Thymus (tissue), 11 donors: ENCODE data around the gene ACOT6. TPM values are rescaled to one million over a fixed set of nuclear protein-coding genes. Genes with fewer than 3 reads are reported as not detected.
"Not testable (repeated sequence)": the region's sequence is repeated elsewhere in the genome, so short reads cannot be mapped to it uniquely, and the experiment has no call there.

ENCODE experiments used
- DNase-seq, 9 donors: peaks; one replicate each; pipeline ENCODE4 v3.0.0-alpha.2; 2013; ENCODE audit warnings: low spot score in 9 of 9, low read depth in 6 of 9, missing footprints in 1 of 9
- H3K27ac ChIP-seq, 2 donors: one replicate each; pipeline ENCODE4 v1.5.1; 2013; ENCODE audit warnings: control low read depth in 1 of 2, low read depth in 1 of 2, low read length in 1 of 2, mild to moderate bottlenecking in 1 of 2, moderate library complexity in 1 of 2
- H3K27me3 ChIP-seq, 2 donors: one replicate each; pipeline ENCODE4 v1.5.1; 2013; ENCODE audit warnings: low read length in 1 of 2; ENCODE audit not compliant: control insufficient read depth in 2 of 2, insufficient read depth in 1 of 2
- H3K36me3 ChIP-seq, 2 donors: one replicate each; pipeline ENCODE4 v1.5.1; 2013; ENCODE audit warnings: low read length in 1 of 2, mild to moderate bottlenecking in 1 of 2, moderate library complexity in 1 of 2; ENCODE audit not compliant: control insufficient read depth in 2 of 2, insufficient read depth in 2 of 2
- H3K4me1 ChIP-seq, 2 donors: one replicate each; pipeline ENCODE4 v1.5.1; 2013; ENCODE audit warnings: low read length in 2 of 2; ENCODE audit not compliant: control insufficient read depth in 2 of 2, insufficient read depth in 2 of 2
- H3K4me3 ChIP-seq, 2 donors: one replicate each; pipeline ENCODE4 v1.5.1; 2013; ENCODE audit warnings: low read length in 2 of 2, control low read depth in 1 of 2, mild to moderate bottlenecking in 1 of 2
- H3K9me3 ChIP-seq, 2 donors: one replicate each; pipeline ENCODE4 v1.5.1; 2013; ENCODE audit warnings: low read length in 1 of 2, mild to moderate bottlenecking in 1 of 2; ENCODE audit not compliant: control insufficient read depth in 2 of 2, insufficient read depth in 1 of 2
- WGBS: extraction: QIAGEN DNeasy Blood & Tissue Kit; methylation state at CpG from one replicate; pipeline ENCODE4 v1.1.7; 2013; 5-methylcytosine and 5-hydroxymethylcytosine counted together
- polyA plus RNA-seq: library from polyadenylated mRNA; stranded (reverse); fragments of 200-250 nt; gene quantifications from one replicate; pipeline ENCODE4 v1.2.3, GENCODE V29; 2013
- total RNA-seq: library from RNA; stranded (reverse); fragments of 120-200 nt; gene quantifications from one replicate; pipeline ENCODE4 v1.2.4, GENCODE V29; 2013
- donor health status: healthy.

The ACOT6 gene
- total and polyA plus RNA-seq, 2 donors: 0.05 TPM; not detected in 1

DNA sequence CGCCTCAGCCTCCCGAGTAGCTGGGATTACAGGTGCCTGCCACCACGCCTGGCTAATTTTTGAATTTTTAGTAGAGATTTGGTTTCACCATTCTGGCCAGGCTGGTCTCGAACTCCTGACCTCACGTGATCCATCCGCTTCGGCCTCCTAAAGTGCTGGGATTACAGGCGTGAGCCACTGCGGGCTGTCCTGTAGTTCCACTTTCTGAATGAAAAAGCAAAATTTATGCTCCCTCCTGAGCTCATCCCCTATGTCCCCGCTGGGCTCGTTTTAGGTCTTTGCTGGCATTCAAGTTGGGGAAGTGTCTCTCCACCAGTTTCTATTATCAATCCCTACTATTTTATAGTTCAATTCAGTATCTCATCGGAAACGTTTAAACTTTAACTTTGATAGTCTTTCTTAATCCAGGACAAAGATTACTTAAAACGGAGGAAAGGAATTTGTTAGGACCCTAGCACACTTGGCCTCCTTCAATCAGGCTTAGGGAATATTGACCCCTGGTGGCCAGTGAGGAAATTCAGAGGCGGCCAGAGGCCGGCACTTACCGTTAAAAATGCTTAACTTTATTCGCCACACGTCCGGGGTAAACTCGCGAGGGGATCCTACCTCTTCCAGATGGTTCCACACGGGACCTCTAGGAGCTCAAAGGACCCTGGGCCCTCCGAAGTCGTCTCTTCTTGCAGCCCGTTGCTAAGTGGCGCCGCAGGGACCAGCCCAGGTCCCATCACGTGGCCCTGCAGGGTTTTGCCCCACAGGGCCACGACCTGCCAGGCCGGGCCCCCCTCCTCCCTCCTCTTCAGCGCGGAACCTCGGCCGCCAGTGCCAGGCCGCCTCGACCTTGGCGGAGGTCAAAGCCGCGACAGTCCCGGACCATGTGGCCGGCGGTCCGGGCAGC lies 21.0 kb downstream of the ACOT6 start:
- H3K9me3 ChIP-seq: peaks cover 0 to 2% of the 10 kb centered on the region in 2 donors
- DNase-seq: peak in 5 of 9 donors; percentile 13 to 64 (median 28)
- peaks cover 10 to 12% of the 10 kb centered on the region in 2 donors for H3K4me1 ChIP-seq
- 13% methylated on average over 44 of the region's 44 CpGs for WGBS
- H3K27me3 ChIP-seq: peaks cover 14 to 58% of the 10 kb centered on the region in 2 donors
- peak overlapping the region; percentile 25 to 53 for H3K4me3 ChIP-seq
- H3K27ac ChIP-seq: no peak overlapping the region
- H3K36me3 ChIP-seq: no peaks in the 10 kb centered on the region

DNA sequence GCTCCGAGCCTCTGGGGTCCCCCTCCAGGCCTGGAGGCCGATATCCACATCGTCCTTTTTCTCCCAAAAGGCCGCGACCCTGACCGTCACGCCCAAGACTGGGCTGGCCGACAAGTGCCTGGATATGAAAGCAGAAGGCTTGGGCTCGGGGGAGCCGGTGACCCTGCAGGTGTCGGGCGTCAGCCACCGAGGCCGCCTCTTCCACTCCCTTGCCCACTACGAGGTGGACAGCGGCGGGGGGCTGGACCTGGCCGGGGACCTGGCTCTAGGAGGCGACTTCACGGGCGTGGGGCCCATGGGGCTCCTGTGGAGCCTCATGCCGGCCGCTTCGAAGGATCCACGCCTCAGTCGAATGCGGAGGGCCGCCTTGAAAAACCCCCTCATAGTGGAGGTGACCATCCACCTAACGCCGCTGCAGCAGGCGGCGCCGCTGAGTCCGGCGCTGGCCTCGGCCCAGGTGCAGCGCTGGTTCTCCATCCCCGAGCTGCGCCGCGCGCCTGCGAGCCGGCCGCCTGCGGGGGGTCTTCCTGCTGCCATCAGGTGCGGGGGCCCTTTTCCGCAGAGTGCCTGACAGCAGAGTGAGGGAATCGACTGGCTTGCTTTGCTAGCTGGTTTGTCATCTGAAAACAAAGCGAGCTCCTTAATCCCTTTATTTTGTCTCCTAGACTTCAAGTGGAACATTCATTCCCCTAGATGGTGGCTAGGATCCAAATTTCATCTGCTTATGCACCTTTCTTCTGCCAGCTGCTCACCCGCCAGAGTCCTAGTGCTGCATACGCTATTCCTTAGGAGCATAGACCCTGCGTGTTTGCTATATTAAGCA lies 21.9 kb downstream of the ACOT6 start:
- Histone ChIP-seq H3K9me3 (peaks cover 0 to 2% of the 10 kb centered on the region in 2 donors), H3K27ac (no peak overlapping the region), H3K4me1 (peaks cover 10 to 13% of the 10 kb centered on the region in 2 donors), H3K27me3 (peaks cover 14 to 58% of the 10 kb centered on the region in 2 donors), H3K4me3 (peak overlapping the region; percentile 25 to 53), H3K36me3 (no peaks in the 10 kb centered on the region)
- peak in 1 of 9 donors; percentile 22 for DNase-seq
- 8% methylated on average over 53 of the region's 53 CpGs for WGBS

DNA sequence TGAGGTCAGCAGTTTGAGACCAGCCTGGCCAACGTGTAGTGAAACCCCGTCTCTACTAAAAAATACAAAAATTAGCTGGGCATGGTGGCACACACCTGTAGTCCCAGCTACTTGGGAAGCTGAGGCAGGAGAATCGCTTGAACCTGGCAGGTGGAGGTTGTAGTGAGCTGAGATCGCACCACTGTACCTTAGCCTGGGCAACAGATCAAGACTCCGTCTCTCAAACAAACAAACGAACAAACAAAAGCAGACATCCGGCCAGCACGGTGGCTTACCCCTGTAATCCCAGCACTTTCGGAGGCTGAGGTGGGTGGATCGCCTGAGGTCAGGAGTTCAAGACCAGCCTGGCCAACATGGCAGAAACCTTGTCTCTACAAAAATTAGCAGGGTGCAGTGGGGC lies 24.0 kb downstream of the ACOT6 start:
- H3K27me3 ChIP-seq: peaks cover 14 to 52% of the 10 kb centered on the region in 2 donors
- H3K27ac ChIP-seq, H3K36me3 ChIP-seq, H3K4me3 ChIP-seq, DNase-seq, H3K9me3 ChIP-seq: not testable (repeated sequence)
- H3K4me1 ChIP-seq: peaks cover 10 to 13% of the 10 kb centered on the region in 2 donors
- 86% methylated on average over 10 of the region's 10 CpGs for WGBS

DNA sequence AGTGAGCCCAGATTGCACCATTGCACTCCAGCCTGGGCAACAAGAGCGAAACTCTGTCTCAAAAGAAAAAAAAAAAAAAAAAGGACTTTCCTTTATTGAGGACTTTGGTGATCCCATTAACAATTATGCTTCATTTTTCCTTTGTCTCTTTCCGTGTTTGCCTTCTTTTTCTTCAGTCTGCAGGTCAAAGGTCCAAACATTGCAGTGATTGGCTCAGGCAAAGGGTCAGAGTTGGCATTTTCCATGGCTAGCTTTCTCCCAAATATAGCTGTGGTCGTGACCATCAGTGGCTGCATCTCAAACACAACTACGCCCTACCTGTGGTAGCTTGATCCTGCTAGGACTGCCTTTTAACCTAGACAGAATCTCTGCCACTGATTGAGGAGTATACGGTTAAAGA lies 25.5 kb downstream of the ACOT6 start:
- H3K36me3 ChIP-seq: no peaks in the 10 kb centered on the region
- H3K4me3 ChIP-seq: no peak overlapping the region
- peaks cover 10 to 13% of the 10 kb centered on the region in 2 donors for H3K4me1 ChIP-seq
- DNase-seq: no peak
- peaks cover 14 to 38% of the 10 kb centered on the region in 2 donors for H3K27me3 ChIP-seq
- 97% methylated on average over 5 of the region's 5 CpGs for WGBS
- H3K9me3 ChIP-seq: peaks cover 0 to 2% of the 10 kb centered on the region in 2 donors
- no peak overlapping the region for H3K27ac ChIP-seq

DNA sequence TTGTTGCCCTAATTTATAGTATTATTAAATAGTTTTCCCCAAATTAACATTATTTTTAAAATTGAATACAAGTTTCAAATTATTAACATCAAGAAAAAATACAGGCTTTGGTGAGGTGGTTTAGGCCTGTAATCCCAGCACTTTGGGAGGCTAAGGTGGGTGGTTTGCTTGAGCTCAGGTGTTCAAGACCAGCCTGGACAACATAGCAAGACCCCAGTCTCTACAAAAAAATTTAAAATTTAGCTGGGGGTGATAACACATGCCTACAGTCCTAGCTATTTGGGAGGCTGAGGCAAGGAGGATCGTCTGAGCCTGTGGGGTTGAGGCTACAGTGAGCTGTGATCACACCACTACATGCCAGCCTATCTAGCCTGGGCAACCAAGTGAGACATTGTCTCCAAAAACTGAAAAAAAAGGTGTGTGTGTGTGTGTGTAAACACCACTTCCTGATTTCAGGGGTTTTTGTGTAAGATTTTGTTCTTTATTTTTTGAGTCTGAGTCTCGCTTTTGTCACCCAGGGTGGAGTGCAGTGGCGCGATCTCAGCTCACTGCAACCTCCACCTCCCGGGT lies 28.6 kb downstream of the ACOT6 start:
- Histone ChIP-seq H3K4me1 (peaks cover 4 to 10% of the 10 kb centered on the region in 2 donors), H3K9me3 (no peaks in the 10 kb centered on the region), H3K27me3 (peaks cover 0 to 8% of the 10 kb centered on the region in 2 donors), H3K36me3 (no peaks in the 10 kb centered on the region), H3K27ac (no peak overlapping the region), H3K4me3 (no peak overlapping the region)
- 92% methylated on average over 5 of the region's 5 CpGs for WGBS
- DNase-seq: no peak

DNA sequence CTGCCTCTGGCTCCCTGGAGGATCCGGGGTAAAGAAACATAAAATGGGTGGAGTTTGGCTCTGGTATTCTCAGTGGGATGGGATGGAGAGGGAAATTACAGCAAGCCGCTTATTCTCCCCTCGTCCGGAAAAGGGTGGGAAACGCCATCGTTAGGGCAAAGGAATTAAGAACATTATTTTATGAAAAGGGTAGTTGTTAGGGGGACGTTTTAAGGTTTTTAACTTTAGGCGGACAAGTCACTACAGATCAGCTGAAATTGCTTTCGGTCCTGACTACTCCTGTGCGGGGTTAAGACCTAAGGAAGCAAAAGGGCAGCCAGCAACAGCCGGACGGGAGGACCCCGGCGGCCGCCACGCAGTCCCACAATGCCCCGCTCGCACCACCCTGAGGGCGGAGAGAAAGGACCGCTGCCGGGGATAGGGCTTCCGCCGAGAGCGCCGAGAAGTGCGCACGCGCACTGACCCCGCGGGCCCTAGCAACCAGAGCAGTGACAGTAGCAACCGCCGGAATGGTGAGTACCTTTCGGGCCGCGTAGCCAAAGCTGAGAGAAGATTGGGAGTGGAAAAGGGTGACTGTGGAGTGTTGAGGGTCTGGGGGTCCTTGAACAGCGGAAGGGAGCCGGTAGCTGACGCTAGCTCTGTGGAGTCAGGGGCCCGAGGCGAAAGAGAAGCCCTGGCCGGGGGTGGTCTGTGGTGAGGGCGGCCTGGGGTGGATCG lies 32.4 kb downstream of the ACOT6 start, which contains the start of gene DNAL1:
TSS of gene DNAL1 (plus strand) at position 456 of the 717 bp plus-strand sequence. CDS start at position 510, 54 bp downstream.
- Histone ChIP-seq H3K4me3 (peak within 1 kb of the TSS; percentile 83 to 94), H3K9me3 (no peaks in the 10 kb centered on the region), H3K36me3 (no peaks in the 10 kb centered on the region), H3K27me3 (no peaks in the 10 kb centered on the region), H3K4me1 (peaks cover 4 to 8% of the 10 kb centered on the region in 2 donors), H3K27ac (peak within 1 kb of the TSS; percentile 56 to 75)
- WGBS: under 1% methylated on average over 43 of the region's 43 CpGs
- peak; percentile 73 to 93 (median 84) for DNase-seq

DNA sequence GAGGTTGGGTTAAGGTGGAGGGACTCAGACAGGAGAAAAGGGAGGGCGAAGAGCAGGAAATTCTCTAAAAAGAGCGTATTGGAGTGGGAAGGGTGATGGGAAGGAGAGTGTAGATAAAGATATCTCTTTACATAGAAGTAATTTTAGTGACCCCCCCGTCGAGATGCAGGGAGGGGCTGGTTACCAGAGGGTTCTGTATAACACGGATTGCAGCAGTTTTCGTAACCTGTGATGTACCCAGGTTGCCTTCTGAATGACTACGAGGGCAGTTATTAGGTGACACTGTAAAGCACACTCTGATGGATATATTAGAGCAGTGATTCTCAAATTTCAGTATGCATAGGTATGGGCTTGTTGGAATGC lies 32.9 kb downstream of the ACOT6 start:
- WGBS: 14% methylated on average over 7 of the region's 7 CpGs
- Histone ChIP-seq H3K4me3 (peak overlapping the region; percentile 83 to 94), H3K27me3 (no peaks in the 10 kb centered on the region), H3K27ac (no peak overlapping the region), H3K4me1 (peaks cover 4 to 8% of the 10 kb centered on the region in 2 donors), H3K36me3 (no peaks in the 10 kb centered on the region), H3K9me3 (no peaks in the 10 kb centered on the region)
- DNase-seq: no peak

DNA sequence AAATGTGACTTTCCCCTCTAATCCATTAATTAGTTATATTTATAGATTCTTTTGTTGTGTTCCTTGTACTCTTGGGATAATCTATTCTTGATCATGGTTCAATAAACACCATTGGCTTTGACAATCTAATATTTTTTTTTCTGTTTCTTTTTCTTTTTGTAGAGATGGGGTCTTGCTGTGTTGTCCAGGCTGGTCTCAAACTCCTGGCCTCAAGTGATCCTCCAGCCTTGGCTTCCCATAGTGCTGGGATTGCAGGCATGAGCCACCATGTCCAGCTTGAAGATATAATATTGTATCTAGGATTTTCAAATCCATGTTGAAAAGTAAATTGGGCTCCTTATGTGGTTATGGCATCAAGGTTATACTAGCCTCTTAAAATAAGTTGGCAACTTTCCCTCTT lies 38.7 kb downstream of the ACOT6 start:
- H3K4me3 ChIP-seq: no peak overlapping the region
- no peaks in the 10 kb centered on the region for H3K27me3 ChIP-seq
- no peaks in the 10 kb centered on the region for H3K4me1 ChIP-seq
- DNase-seq: no peak
- no peaks in the 10 kb centered on the region for H3K9me3 ChIP-seq
- H3K36me3 ChIP-seq: no peaks in the 10 kb centered on the region
- no peak overlapping the region for H3K27ac ChIP-seq
